ENCODE data around the gene KRTAP19-3. TPM values are rescaled to one million over a fixed set of nuclear protein-coding genes. Genes with fewer than 3 reads are reported as not detected.

Gene KRTAP19-3
- total RNA-seq, 1 experiment from 2014 or later, result not detected

- DNase-seq, result no peak
- TF ChIP-seq, protein P1, sequence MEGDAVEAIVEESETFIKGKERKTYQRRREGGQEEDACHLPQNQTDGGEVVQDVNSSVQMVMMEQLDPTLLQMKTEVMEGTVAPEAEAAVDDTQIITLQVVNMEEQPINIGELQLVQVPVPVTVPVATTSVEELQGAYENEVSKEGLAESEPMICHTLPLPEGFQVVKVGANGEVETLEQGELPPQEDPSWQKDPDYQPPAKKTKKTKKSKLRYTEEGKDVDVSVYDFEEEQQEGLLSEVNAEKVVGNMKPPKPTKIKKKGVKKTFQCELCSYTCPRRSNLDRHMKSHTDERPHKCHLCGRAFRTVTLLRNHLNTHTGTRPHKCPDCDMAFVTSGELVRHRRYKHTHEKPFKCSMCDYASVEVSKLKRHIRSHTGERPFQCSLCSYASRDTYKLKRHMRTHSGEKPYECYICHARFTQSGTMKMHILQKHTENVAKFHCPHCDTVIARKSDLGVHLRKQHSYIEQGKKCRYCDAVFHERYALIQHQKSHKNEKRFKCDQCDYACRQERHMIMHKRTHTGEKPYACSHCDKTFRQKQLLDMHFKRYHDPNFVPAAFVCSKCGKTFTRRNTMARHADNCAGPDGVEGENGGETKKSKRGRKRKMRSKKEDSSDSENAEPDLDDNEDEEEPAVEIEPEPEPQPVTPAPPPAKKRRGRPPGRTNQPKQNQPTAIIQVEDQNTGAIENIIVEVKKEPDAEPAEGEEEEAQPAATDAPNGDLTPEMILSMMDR (IDR thresholded peaks at IDR 0.05; ENCODE audit: insufficient read depth in 1 of 2, low read depth in 1 of 2, low read length in 1 of 2, severe bottlenecking in 1 of 2, unreplicated experiment in 1 of 2), result no peak
- BruUV-seq (replicated peaks), result no TSS peak
- Histone ChIP-seq H3K4me1 (no peaks in the 10 kb centered on the region), H3K36me3 (ENCODE audit: control insufficient read depth, insufficient read depth, low read length) (no peaks in the 10 kb centered on the region), H3K9me3 (no peaks in the 10 kb centered on the region), H3K27me3 (replicated peaks; ENCODE audit: control insufficient read depth, insufficient read depth, low read length) (no peaks in the 10 kb centered on the region), H3K4me3 (ENCODE audit: low read depth, low read length) (no peak within 1 kb of the TSS)
- H3K4me1 Mint-ChIP-seq (ENCODE audit: low read depth, unreplicated experiment), result no peaks in the 10 kb centered on the region
- CTCF ChIA-PET, result no interaction called here
- POLR2A ChIA-PET, result no interaction called here
- H3K36me3 Mint-ChIP-seq (ENCODE audit: insufficient read depth, unreplicated experiment), result no peaks in the 10 kb centered on the region
- no peaks in the 10 kb centered on the region for H3K9me3 Mint-ChIP-seq (ENCODE audit: unreplicated experiment)
- intact Hi-C loops (cut with micrococcal nuclease; ENCODE audit: unreplicated experiment), result no loop called here
- H3K27me3 Mint-ChIP-seq (ENCODE audit: insufficient read depth, unreplicated experiment), result no peaks in the 10 kb centered on the region
- no peak within 1 kb of the TSS for H3K4me3 Mint-ChIP-seq (ENCODE audit: unreplicated experiment)
- H3K27ac Mint-ChIP-seq (ENCODE audit: unreplicated experiment), result no peak within 1 kb of the TSS
These were observed 4.5 kb downstream of the KRTAP19-3 start, which contains the start of gene KRTAP19-2 for GRCh38 chr21:30487336-30487735. Gene KRTAP19-2, minus strand, starts transcription at chr21:30487436. Its CDS starts 88 bp downstream, at chr21:30487348.

- intact Hi-C loops (cut with micrococcal nuclease; ENCODE audit: unreplicated experiment), result no loop called here
- H3K4me1 ChIP-seq, result no peaks in the 10 kb centered on the region
- Mint-ChIP-seq H3K36me3 (ENCODE audit: insufficient read depth, unreplicated experiment) (no peaks in the 10 kb centered on the region), H3K27ac (ENCODE audit: unreplicated experiment) (no peak overlapping the region), H3K27me3 (ENCODE audit: insufficient read depth, unreplicated experiment) (peaks cover 1% of the 10 kb centered on the region), H3K4me1 (ENCODE audit: low read depth, unreplicated experiment) (no peaks in the 10 kb centered on the region), H3K4me3 (ENCODE audit: unreplicated experiment) (no peak overlapping the region), H3K9me3 (ENCODE audit: unreplicated experiment) (no peaks in the 10 kb centered on the region)
- BruUV-seq (replicated peaks), result no TSS peak
- H3K9me3 ChIP-seq, result no peaks in the 10 kb centered on the region
- ChIA-PET CTCF (no interaction called here), POLR2A (no interaction called here)
- no peak for DNase-seq
- TF ChIP-seq, protein P1 (IDR thresholded peaks at IDR 0.05; ENCODE audit: insufficient read depth in 1 of 2, low read depth in 1 of 2, low read length in 1 of 2, severe bottlenecking in 1 of 2, unreplicated experiment in 1 of 2), result no peak
- no peak overlapping the region for H3K4me3 ChIP-seq (ENCODE audit: low read depth, low read length)
- no peaks in the 10 kb centered on the region for H3K36me3 ChIP-seq (ENCODE audit: control insufficient read depth, insufficient read depth, low read length)
- no peaks in the 10 kb centered on the region for H3K27me3 ChIP-seq (replicated peaks; ENCODE audit: control insufficient read depth, insufficient read depth, low read length)
These were observed 5.6 kb downstream of the KRTAP19-3 start for GRCh38 chr21:30486180-30486579.

DNA sequence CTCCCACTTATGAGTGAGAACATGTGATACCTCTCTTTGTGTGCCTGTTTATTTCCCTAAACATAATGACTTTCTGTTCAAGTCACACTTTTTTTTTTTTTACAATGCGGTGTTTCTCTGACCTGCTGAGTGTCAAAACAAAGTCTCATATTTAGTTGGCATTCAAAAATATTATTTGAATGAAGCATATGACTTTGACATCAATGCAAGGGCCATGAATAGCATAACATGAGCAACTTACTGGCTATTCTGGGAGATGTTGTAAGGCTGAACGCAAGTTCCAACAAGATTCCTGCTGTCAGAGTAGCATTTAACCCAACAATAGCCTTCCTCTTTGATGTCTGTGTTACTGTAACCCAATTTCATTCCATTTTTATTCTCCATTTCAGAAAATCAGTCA lies 9.7 kb downstream of the KRTAP19-3 start:
- ChIA-PET POLR2A (no interaction called here), CTCF (no interaction called here)
- intact Hi-C loops (cut with micrococcal nuclease; ENCODE audit: unreplicated experiment), result no loop called here
- Mint-ChIP-seq H3K36me3 (ENCODE audit: insufficient read depth, unreplicated experiment) (no peaks in the 10 kb centered on the region), H3K4me1 (ENCODE audit: low read depth, unreplicated experiment) (no peaks in the 10 kb centered on the region), H3K4me3 (ENCODE audit: unreplicated experiment) (no peak overlapping the region), H3K9me3 (ENCODE audit: unreplicated experiment) (no peaks in the 10 kb centered on the region), H3K27me3 (ENCODE audit: insufficient read depth, unreplicated experiment) (peaks cover 4% of the 10 kb centered on the region), H3K27ac (ENCODE audit: unreplicated experiment) (no peak overlapping the region)
- no peaks in the 10 kb centered on the region for H3K36me3 ChIP-seq (ENCODE audit: control insufficient read depth, insufficient read depth, low read length)
- no peaks in the 10 kb centered on the region for H3K27me3 ChIP-seq (replicated peaks; ENCODE audit: control insufficient read depth, insufficient read depth, low read length)
- DNase-seq, result no peak
- H3K4me1 ChIP-seq, result no peaks in the 10 kb centered on the region
- no peaks in the 10 kb centered on the region for H3K9me3 ChIP-seq
- BruUV-seq (replicated peaks), result no TSS peak
- H3K4me3 ChIP-seq (ENCODE audit: low read depth, low read length), result no peak overlapping the region
- TF ChIP-seq, protein P1 (IDR thresholded peaks at IDR 0.05; ENCODE audit: insufficient read depth in 1 of 2, low read depth in 1 of 2, low read length in 1 of 2, severe bottlenecking in 1 of 2, unreplicated experiment in 1 of 2), result no peak

All from Caco-2 (cell line).